Skeletal muscle cell (primary cell): Measurements from ENCODE around the gene PARD3.
"Not testable (repeated sequence)": the region's sequence is repeated elsewhere in the genome, so short reads cannot be mapped to it uniquely, and the experiment has no call there.

Experiments
- DNase-seq: peaks from one replicate; pipeline ENCODE4 v3.0.0-alpha.2; 2010; ENCODE audit warnings: low read depth
- H3K4me3 ChIP-seq: 2 replicates; pipeline ENCODE4 v1.5.1; 2011; ENCODE audit warnings: low read depth, mild to moderate bottlenecking, control low read depth, low read length, moderate library complexity

The PARD3 gene

DNA sequence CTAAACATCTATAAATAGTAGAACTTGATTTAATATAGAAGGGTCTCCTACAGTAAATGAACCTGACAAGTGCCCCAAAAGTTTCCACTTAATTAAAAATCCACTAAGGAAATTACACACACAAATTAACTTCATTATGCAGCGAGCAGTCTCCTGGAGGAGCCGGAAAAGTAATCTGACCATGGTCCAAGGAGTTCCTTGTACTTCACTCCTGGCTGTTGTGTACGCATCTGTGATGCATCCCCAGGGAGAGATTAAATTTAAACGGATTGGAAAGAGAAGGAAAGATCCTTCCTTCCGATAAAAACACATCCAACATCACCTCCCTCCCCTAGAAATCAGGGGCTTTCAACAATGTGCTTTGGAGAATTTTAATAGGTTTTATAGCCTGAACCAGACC is 85.5 kb downstream of the PARD3 start:
- no peak for DNase-seq
- H3K4me3 ChIP-seq = no peak overlapping the region

- no peak for DNase-seq
- H3K4me3 ChIP-seq = no peak overlapping the region
Observed at GRCh38 chr10:34728361-34728760, 86.7 kb downstream of the PARD3 start.

GRCh38 chr10:34727595-34728033 is 87.5 kb downstream of the PARD3 start:
- no peak for DNase-seq
- H3K4me3 ChIP-seq = no peak overlapping the region

- no peak for DNase-seq
- no peak overlapping the region for H3K4me3 ChIP-seq
Observed at GRCh38 chr10:34726862-34727261, 88.2 kb downstream of the PARD3 start.

- DNase-seq = no peak
- H3K4me3 ChIP-seq = no peak overlapping the region
Observed at GRCh38 chr10:34723750-34724149, 91.3 kb downstream of the PARD3 start.

DNA sequence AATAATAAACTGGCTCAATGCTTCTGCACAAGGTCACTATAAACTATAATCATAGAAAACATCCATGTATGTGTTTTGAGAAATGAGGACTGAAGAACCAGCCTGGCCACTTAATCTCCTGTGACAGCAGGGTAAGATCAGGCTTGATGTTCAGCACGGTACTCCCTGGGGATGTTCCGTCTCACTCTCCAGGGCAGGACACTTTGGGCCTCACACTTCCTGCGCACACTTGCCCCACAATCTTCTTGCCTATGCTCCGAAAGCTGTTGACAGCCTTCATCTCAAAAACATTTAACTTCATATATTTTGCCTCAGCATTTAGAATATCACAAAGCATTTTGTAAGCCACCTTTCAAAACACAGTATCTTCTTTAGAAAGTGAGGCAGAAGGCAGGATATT is 92.7 kb downstream of the PARD3 start:
- no peak overlapping the region for H3K4me3 ChIP-seq
- no peak for DNase-seq

GRCh38 chr10:34721208-34721840 is 93.8 kb downstream of the PARD3 start:
- no peak overlapping the region for H3K4me3 ChIP-seq
- DNase-seq = no peak

- no peak overlapping the region for H3K4me3 ChIP-seq
- DNase-seq = no peak
Observed at GRCh38 chr10:34719746-34720145, 95.3 kb downstream of the PARD3 start.

- H3K4me3 ChIP-seq = no peak overlapping the region
- no peak for DNase-seq
Observed at GRCh38 chr10:34719328-34719727, 95.8 kb downstream of the PARD3 start.

DNA sequence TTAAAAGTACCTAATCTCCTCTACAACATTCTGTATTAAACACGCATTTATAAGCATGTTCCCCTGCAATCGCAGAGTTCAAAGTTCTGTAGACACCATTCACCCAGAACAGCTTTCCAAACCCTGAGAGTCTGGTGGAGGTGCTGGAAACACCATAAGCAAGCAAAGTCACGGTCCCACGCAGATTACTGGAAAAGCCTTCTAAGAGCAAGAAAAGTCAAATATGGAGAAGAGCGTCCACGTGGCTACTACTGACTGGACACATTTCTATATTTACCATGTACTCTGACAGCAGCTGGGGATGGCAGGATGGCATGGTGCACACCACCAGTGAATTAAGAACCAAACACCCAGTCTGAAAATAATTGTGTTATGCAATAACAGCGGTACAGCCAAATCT is 97.7 kb downstream of the PARD3 start:
- no peak overlapping the region for H3K4me3 ChIP-seq
- no peak for DNase-seq

GRCh38 chr10:34716958-34717357 is 98.1 kb downstream of the PARD3 start:
- no peak for DNase-seq

DNA sequence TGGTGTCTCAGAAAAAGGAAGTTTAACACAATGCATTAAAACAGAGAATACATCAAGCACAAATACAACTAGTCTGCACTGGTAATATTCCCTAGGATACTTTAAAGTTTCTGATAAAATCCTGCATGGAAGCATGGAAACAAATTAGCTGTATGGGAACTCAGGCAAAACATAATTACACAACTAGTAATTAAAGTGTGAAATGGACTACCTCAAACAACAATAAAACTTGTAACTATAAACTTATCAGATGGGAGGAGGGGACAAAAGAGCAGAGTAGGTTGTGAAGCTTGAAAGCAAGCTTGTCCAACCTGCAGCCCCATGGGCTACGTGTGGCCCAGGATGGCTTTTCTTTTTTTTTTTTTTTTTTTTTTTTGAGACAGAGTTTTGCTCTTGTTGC is 98.9 kb downstream of the PARD3 start:
- no peak for DNase-seq
- H3K4me3 ChIP-seq = no peak overlapping the region

More at GRCh38 chr10:34716958-34717357, 98.1 kb downstream of the PARD3 start:
- no peak overlapping the region for H3K4me3 ChIP-seq

- no peak for DNase-seq
- H3K4me3 ChIP-seq = no peak overlapping the region
Observed at GRCh38 chr10:34715511-34716187, 99.4 kb downstream of the PARD3 start.

GRCh38 chr10:34713875-34714274 is 101.2 kb downstream of the PARD3 start:
- DNase-seq = no peak
- H3K4me3 ChIP-seq = no peak overlapping the region

GRCh38 chr10:34711500-34711899 is 103.6 kb downstream of the PARD3 start:
- no peak overlapping the region for H3K4me3 ChIP-seq
- no peak for DNase-seq

DNA sequence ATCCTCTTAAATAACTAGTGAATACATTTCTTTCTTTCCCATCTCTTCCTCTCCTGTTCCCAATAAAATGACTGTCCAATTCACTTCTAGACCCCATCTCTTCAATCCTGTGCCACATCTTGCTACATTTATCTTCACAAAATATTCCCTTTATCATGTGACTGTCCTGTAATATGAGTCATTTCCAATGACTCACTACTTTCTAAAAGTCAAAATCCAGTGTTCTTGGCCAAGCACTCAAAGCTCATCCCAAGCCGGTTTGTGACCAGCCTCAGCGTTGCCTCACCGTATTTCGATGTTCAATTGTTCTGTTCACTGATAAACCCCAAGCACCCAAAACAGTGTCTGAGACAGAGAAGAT is 104.7 kb downstream of the PARD3 start:
- H3K4me3 ChIP-seq = no peak overlapping the region
- no peak for DNase-seq

DNA sequence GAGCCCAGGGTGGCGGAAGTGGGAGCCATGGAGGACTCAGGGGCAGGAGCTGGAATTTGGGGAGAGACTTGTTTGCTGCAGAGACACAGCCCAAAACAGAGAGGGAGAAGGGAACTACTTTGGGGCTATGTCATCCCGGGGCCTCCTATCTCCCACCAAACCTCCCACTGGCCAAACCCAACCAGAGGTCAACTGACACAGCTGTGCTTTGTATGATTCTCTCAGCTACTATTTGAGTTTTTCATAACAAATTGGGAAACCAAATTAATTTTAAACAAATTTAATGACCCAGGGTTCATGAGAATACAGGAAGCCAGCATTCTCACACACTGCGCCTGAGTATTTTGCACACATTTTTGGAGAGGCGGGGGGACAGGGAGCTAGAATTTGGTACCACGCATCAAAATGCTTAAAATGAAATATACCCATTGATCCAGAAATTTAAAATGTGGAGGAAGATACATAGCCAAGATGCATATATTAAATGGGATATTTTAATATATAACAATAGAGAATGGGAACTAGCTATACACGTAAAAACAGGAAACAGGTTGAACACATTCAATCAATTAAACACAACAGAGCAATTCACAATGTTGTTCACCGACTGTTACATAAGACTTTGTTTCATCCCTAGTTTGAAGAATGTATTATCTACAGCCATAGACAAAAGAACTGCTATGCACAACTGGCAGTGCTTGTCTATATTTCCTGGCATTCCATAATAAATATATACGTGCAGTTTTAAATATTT is 105.3 kb downstream of the PARD3 start:
- no peak overlapping the region for H3K4me3 ChIP-seq
- no peak for DNase-seq

- DNase-seq = no peak
- no peak overlapping the region for H3K4me3 ChIP-seq
Observed at GRCh38 chr10:34707656-34708055, 107.4 kb downstream of the PARD3 start.

GRCh38 chr10:34706992-34707391 is 108.1 kb downstream of the PARD3 start:
- H3K4me3 ChIP-seq, DNase-seq: not testable (repeated sequence)

DNA sequence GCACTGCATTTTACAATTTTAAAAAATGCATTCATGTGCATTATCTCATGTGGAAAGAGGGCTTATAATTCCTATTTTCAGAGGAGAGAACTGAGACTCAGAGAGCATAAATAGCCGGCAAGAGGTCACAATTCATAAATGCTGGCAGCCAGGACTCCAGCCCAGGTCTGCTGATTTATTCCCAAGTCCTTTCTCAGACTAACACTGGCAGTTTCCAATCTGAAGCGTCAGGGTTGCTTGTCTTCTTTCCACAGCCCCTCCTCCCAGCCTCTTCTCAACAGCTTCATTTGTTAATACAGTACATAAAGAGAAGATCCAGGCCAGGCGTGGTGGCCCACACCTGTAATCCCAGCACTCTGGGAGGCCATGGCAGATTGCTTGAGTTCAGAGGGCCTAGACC is 108.9 kb downstream of the PARD3 start:
- H3K4me3 ChIP-seq = no peak overlapping the region
- no peak for DNase-seq

DNA sequence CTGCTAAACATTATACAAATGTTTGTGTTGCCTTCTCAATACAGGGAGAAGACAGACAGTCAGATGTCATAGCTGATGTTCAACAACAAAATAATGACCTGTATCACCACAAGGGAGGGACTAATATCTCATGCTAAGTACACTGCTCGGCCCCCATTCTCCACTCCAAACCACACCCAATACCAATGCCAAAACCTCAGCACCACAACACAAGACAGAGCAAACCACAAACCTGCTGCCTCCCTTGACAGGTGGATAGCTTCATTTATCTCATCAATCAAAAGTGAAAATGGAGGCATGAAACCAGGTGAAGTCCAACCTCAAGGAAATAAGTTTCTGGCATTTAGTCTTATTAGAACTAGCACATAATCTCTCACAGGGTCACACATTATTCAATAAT is 109.5 kb downstream of the PARD3 start:
- DNase-seq = no peak
- no peak overlapping the region for H3K4me3 ChIP-seq
